ENCODE data around the gene WEE2. TPM values are rescaled to one million over a fixed set of nuclear protein-coding genes. Genes with fewer than 3 reads are reported as not detected.

WEE2 gene
- total RNA-seq, 2 experiments from 2014 or later, result 0.08 to 0.14 TPM

- no peaks in the 10 kb centered on the region for H3K9me3 ChIP-seq (ENCODE audit: control insufficient read depth in 1 of 2, insufficient read depth in 1 of 2, low read length in 2 of 2)
- no peak overlapping the region for H3K4me3 Mint-ChIP-seq
- no peak overlapping the region for H3K27ac Mint-ChIP-seq
- H3K27ac ChIP-seq (ENCODE audit: low read depth in 1 of 2, low read length in 2 of 2), result no peak overlapping the region
- no peaks in the 10 kb centered on the region for H3K27me3 ChIP-seq (ENCODE audit: control insufficient read depth in 1 of 2, insufficient read depth in 2 of 2, low read length in 2 of 2)
- H3K4me1 ChIP-seq (ENCODE audit: insufficient read depth, low read length), result no peaks in the 10 kb centered on the region
- ChIA-PET POLR2A (interaction anchor here (1.3 kb wide), 1 partner anchor 15 kb away, joined by 5 read pairs; the partner anchor contains the start of gene SSBP1), CTCF (interaction anchor here (0.6 to 1.4 kb wide), 4 partner anchors 9 to 816 kb away, joined by 3 to 4 read pairs (median 3); no protein-coding TSS in a partner anchor)
- no peaks in the 10 kb centered on the region for H3K36me3 ChIP-seq (ENCODE audit: insufficient read depth, low read length)
- peaks cover 11% of the 10 kb centered on the region for H3K36me3 Mint-ChIP-seq (ENCODE audit: low read depth)
- H3K4me3 ChIP-seq (ENCODE audit: low read length), result no peak overlapping the region
- H3K9me3 Mint-ChIP-seq, result no peaks in the 10 kb centered on the region
- no peaks in the 10 kb centered on the region for H3K4me1 Mint-ChIP-seq (ENCODE audit: low read depth)
- no peaks in the 10 kb centered on the region for H3K27me3 Mint-ChIP-seq
- no peak for DNase-seq
- TF ChIP-seq CTCF (IDR thresholded peaks at IDR 0.05), result no peak
- intact Hi-C loops (cut with DNase I, micrococcal nuclease), result no loop called here
- no peak for ATAC-seq (ENCODE audit: poor library complexity)
These were observed 14.4 kb downstream of the WEE2 start for GRCh38 chr7:141722529-141722928.

GRCh38 chr7:141729020-141729419 lies 20.9 kb downstream of the WEE2 start:
- Mint-ChIP-seq H3K4me1 (ENCODE audit: low read depth) (no peaks in the 10 kb centered on the region), H3K27ac (no peak overlapping the region), H3K27me3 (no peaks in the 10 kb centered on the region), H3K36me3 (ENCODE audit: low read depth) (peaks cover 6% of the 10 kb centered on the region), H3K4me3 (no peak overlapping the region), H3K9me3 (no peaks in the 10 kb centered on the region)
- no peaks in the 10 kb centered on the region for H3K4me1 ChIP-seq (ENCODE audit: insufficient read depth, low read length)
- no peaks in the 10 kb centered on the region for H3K27me3 ChIP-seq (ENCODE audit: control insufficient read depth in 1 of 2, insufficient read depth in 2 of 2, low read length in 2 of 2)
- POLR2A ChIA-PET, result interaction anchor here (1.2 to 2.3 kb wide), 2 partner anchors 9 to 19 kb away, joined by 3 to 11 read pairs; partner anchors contain the start of gene SSBP1
- TF ChIP-seq CTCF (IDR thresholded peaks at IDR 0.05), result no peak
- DNase-seq (no peak), ATAC-seq (ENCODE audit: poor library complexity) (no peak)
- CTCF ChIA-PET, result interaction anchor here (1.5 to 2.1 kb wide), 2 partner anchors 9 to 74 kb away, joined by 4 to 6 read pairs; partner anchors contain the start of gene SSBP1
- no peaks in the 10 kb centered on the region for H3K9me3 ChIP-seq (ENCODE audit: control insufficient read depth in 1 of 2, insufficient read depth in 1 of 2, low read length in 2 of 2)
- no peaks in the 10 kb centered on the region for H3K36me3 ChIP-seq (ENCODE audit: insufficient read depth, low read length)
- intact Hi-C loops (cut with DNase I, micrococcal nuclease), result no loop called here
- no peak overlapping the region for H3K4me3 ChIP-seq (ENCODE audit: low read length)
- no peak overlapping the region for H3K27ac ChIP-seq (ENCODE audit: low read depth in 1 of 2, low read length in 2 of 2)

GRCh38 chr7:141731476-141732149 lies 23.5 kb downstream of the WEE2 start:
- no peak overlapping the region for H3K27ac Mint-ChIP-seq
- H3K36me3 Mint-ChIP-seq (ENCODE audit: low read depth), result no peaks in the 10 kb centered on the region

More at GRCh38 chr7:141731476-141732149, 23.5 kb downstream of the WEE2 start:
- intact Hi-C loops (cut with DNase I, micrococcal nuclease), result loop anchor here in 1 of 2 experiments (10.0 kb wide), 1 partner anchor 1037 kb away; the partner anchor contains the start of gene NDUFB2
- H3K9me3 ChIP-seq (ENCODE audit: control insufficient read depth in 1 of 2, insufficient read depth in 1 of 2, low read length in 2 of 2), result no peaks in the 10 kb centered on the region
- no peak overlapping the region for H3K4me3 Mint-ChIP-seq
- no peaks in the 10 kb centered on the region for H3K27me3 ChIP-seq (ENCODE audit: control insufficient read depth in 1 of 2, insufficient read depth in 2 of 2, low read length in 2 of 2)
- H3K36me3 ChIP-seq (ENCODE audit: insufficient read depth, low read length), result no peaks in the 10 kb centered on the region
- H3K27me3 Mint-ChIP-seq, result no peaks in the 10 kb centered on the region
- no peaks in the 10 kb centered on the region for H3K9me3 Mint-ChIP-seq
- DNase-seq (no peak), ATAC-seq (ENCODE audit: poor library complexity) (no peak)
- H3K4me1 ChIP-seq (ENCODE audit: insufficient read depth, low read length), result no peaks in the 10 kb centered on the region
- no peak overlapping the region for H3K27ac ChIP-seq (ENCODE audit: low read depth in 1 of 2, low read length in 2 of 2)
- CTCF ChIA-PET, result no interaction called here
- no peak for TF ChIP-seq CTCF (IDR thresholded peaks at IDR 0.05)
- H3K4me3 ChIP-seq (ENCODE audit: low read length), result no peak overlapping the region
- H3K4me1 Mint-ChIP-seq (ENCODE audit: low read depth), result no peaks in the 10 kb centered on the region
- POLR2A ChIA-PET, result no interaction called here
